Measurements from ENCODE around the gene NTSR1. TPM values are rescaled to one million over a fixed set of nuclear protein-coding genes. Genes with fewer than 3 reads are reported as not detected.

Gene NTSR1
- total and polyA plus RNA-seq, 2 of the 13 experiments (the other 11 are each of a cell fraction or from before 2014, with no cell fraction given): 0.09 to 0.12 TPM

DNA sequence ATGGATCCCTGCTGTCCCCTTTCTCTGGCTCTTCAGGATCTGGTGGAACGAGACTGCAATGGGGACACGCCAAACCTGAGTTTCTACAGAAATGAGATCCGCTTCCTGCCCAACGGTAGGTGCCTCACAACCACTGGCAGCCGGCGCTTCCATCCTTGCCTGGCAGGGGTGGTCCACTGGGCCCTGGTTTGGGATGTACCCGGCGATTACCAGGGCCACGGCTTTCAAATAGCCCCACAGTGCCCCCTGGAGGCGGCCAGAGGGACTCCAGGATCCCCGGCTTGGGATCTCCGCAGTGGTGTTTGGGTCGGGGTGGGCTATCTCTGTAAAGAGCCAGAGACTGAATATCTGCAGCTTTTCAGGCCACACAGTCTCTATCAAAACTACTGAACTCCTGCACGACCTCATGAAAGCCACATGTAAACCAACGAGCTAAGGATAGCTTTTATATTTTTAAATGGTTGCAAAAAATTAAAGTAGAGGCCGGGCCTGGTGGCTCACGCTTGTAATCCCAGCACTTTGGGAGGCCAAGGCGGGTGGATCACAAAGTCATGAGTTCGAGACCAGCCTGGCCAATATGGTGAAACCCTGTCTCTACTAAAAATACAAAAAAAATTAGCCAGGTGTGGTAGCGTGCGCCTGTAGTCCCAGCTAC lies 99.7 kb downstream of the NTSR1 start (continued):
- TF ChIP-seq, protein P1, sequence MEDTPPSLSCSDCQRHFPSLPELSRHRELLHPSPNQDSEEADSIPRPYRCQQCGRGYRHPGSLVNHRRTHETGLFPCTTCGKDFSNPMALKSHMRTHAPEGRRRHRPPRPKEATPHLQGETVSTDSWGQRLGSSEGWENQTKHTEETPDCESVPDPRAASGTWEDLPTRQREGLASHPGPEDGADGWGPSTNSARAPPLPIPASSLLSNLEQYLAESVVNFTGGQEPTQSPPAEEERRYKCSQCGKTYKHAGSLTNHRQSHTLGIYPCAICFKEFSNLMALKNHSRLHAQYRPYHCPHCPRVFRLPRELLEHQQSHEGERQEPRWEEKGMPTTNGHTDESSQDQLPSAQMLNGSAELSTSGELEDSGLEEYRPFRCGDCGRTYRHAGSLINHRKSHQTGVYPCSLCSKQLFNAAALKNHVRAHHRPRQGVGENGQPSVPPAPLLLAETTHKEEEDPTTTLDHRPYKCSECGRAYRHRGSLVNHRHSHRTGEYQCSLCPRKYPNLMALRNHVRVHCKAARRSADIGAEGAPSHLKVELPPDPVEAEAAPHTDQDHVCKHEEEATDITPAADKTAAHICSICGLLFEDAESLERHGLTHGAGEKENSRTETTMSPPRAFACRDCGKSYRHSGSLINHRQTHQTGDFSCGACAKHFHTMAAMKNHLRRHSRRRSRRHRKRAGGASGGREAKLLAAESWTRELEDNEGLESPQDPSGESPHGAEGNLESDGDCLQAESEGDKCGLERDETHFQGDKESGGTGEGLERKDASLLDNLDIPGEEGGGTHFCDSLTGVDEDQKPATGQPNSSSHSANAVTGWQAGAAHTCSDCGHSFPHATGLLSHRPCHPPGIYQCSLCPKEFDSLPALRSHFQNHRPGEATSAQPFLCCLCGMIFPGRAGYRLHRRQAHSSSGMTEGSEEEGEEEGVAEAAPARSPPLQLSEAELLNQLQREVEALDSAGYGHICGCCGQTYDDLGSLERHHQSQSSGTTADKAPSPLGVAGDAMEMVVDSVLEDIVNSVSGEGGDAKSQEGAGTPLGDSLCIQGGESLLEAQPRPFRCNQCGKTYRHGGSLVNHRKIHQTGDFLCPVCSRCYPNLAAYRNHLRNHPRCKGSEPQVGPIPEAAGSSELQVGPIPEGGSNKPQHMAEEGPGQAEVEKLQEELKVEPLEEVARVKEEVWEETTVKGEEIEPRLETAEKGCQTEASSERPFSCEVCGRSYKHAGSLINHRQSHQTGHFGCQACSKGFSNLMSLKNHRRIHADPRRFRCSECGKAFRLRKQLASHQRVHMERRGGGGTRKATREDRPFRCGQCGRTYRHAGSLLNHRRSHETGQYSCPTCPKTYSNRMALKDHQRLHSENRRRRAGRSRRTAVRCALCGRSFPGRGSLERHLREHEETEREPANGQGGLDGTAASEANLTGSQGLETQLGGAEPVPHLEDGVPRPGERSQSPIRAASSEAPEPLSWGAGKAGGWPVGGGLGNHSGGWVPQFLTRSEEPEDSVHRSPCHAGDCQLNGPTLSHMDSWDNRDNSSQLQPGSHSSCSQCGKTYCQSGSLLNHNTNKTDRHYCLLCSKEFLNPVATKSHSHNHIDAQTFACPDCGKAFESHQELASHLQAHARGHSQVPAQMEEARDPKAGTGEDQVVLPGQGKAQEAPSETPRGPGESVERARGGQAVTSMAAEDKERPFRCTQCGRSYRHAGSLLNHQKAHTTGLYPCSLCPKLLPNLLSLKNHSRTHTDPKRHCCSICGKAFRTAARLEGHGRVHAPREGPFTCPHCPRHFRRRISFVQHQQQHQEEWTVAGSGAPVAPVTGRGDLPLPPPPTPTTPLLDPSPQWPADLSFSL (CRISPR knock-in tag; IDR thresholded peaks at IDR 0.05): no peak
- TF ChIP-seq ZNF10 (CRISPR knock-in tag; IDR thresholded peaks at IDR 0.05; ENCODE audit: borderline replicate concordance, low read depth) (no peak), RAD51 (IDR thresholded peaks at IDR 0.05; ENCODE audit: borderline replicate concordance) (no peak), JUN (CRISPR knock-in tag; IDR thresholded peaks at IDR 0.05) (0 out of 2 replicates have a peak, but pooled peaks have one; percentile 26), NFIC (IDR thresholded peaks at IDR 0.05; ENCODE audit: low read length) (no peak), AGO1 (IDR thresholded peaks at IDR 0.05; ENCODE audit: low read depth, low read length, poor library complexity, severe bottlenecking) (peak; percentile 44), ZNF773 (CRISPR knock-in tag; IDR thresholded peaks at IDR 0.05; ENCODE audit: borderline replicate concordance) (no peak), ZNF878 (CRISPR knock-in tag; IDR thresholded peaks at IDR 0.05) (no peak), ZNF101 (CRISPR knock-in tag; IDR thresholded peaks at IDR 0.05; ENCODE audit: borderline replicate concordance, low read depth) (no peak), ZNF547 (CRISPR knock-in tag; IDR thresholded peaks at IDR 0.05) (peak; percentile 3; the same call in 1 of the 2 replicates), ZNF225 (CRISPR knock-in tag; IDR thresholded peaks at IDR 0.05) (no peak), ZNF317 (CRISPR knock-in tag; IDR thresholded peaks at IDR 0.05) (no peak), TARDBP (CRISPR knock-in tag; IDR thresholded peaks at IDR 0.05) (no peak), SALL1 (CRISPR knock-in tag; IDR thresholded peaks at IDR 0.05) (peak; percentile 49), ELF4 (CRISPR knock-in tag; IDR thresholded peaks at IDR 0.05; ENCODE audit: borderline replicate concordance) (no peak), ZNF30 (CRISPR knock-in tag; IDR thresholded peaks at IDR 0.05) (no peak)
- TF ChIP-seq, protein P2, sequence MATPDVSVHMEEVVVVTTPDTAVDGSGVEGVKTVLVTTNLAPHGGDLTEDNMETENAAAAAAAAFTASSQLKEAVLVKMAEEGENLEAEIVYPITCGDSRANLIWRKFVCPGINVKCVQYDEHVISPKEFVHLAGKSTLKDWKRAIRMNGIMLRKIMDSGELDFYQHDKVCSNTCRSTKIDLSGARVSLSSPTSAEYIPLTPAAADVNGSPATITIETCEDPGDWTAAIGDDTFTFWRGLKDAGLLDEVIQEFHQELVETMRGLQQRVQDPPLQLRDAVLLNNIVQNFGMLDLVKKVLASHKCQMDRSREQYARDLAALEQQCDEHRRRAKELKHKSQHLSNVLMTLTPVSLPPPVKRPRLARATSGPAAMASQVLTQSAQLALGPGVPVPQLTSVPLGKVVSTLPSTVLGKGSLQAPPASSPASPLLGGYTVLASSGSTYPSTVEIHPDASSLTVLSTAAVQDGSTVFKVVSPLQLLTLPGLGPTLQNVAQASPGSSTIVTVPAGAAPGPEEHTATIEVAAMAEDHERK (CRISPR knock-in tag; IDR thresholded peaks at IDR 0.05; ENCODE audit: low read depth): no peak
- TF ChIP-seq, protein P3, sequence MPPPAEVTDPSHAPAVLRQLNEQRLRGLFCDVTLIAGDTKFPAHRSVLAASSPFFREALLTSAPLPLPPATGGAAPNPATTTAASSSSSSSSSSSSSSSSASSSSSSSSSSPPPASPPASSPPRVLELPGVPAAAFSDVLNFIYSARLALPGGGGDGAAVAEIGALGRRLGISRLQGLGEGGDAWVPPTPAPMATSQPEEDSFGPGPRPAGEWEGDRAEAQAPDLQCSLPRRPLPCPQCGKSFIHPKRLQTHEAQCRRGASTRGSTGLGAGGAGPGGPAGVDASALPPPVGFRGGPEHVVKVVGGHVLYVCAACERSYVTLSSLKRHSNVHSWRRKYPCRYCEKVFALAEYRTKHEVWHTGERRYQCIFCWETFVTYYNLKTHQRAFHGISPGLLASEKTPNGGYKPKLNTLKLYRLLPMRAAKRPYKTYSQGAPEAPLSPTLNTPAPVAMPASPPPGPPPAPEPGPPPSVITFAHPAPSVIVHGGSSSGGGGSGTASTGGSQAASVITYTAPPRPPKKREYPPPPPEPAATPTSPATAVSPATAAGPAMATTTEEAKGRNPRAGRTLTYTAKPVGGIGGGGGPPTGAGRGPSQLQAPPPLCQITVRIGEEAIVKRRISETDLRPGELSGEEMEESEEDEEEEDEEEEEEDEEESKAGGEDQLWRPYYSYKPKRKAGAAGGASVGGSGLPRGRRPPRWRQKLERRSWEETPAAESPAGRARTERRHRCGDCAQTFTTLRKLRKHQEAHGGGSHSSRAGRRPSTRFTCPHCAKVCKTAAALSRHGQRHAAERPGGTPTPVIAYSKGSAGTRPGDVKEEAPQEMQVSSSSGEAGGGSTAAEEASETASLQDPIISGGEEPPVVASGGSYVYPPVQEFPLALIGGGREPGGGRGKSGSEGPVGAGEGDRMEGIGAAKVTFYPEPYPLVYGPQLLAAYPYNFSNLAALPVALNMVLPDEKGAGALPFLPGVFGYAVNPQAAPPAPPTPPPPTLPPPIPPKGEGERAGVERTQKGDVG (CRISPR knock-in tag; IDR thresholded peaks at IDR 0.05; ENCODE audit: borderline replicate concordance): 0 out of 2 replicates have a peak, but pooled peaks have one; percentile 49
- TF ChIP-seq, protein P4, sequence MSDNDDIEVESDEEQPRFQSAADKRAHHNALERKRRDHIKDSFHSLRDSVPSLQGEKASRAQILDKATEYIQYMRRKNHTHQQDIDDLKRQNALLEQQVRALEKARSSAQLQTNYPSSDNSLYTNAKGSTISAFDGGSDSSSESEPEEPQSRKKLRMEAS (IDR thresholded peaks at IDR 0.05): no peak
